ENCODE measurements around the gene ALG8. TPM values are rescaled to one million over a fixed set of nuclear protein-coding genes. Genes with fewer than 3 reads are reported as not detected.
A peak's percentile ranks its signal among the peaks of the same experiment; 100 is the strongest.
"Not testable (repeated sequence)": the region's sequence is repeated elsewhere in the genome, so short reads cannot be mapped to it uniquely, and the experiment has no call there.

Gene ALG8
- total and polyA plus RNA-seq, 8 donors, result 32.2 to 58.7 (median 49.8) TPM

GRCh38 chr11:78061921-78062311 lies 77.5 kb downstream of the ALG8 start:
- no peaks in the 10 kb centered on the region for H3K36me3 ChIP-seq
- no peaks in the 10 kb centered on the region for H3K27me3 ChIP-seq
- TF ChIP-seq CTCF (IDR thresholded peaks at IDR 0.05), result no peak
- peak; percentile 42 for ATAC-seq
- no peak overlapping the region for H3K27ac ChIP-seq
- intact Hi-C loops (cut with DNase I), result no loop called here
- no peaks in the 10 kb centered on the region for H3K9me3 ChIP-seq
- DNase-seq, result no peak
- peaks cover 0 to 7% of the 10 kb centered on the region in 2 donors for H3K4me1 ChIP-seq
- no peak overlapping the region for H3K4me3 ChIP-seq

- TF ChIP-seq CTCF (IDR thresholded peaks at IDR 0.05), result no peak
- Histone ChIP-seq H3K27ac (no peak overlapping the region), H3K4me1 (peaks cover 0 to 7% of the 10 kb centered on the region in 2 donors), H3K4me3 (no peak overlapping the region), H3K27me3 (no peaks in the 10 kb centered on the region), H3K9me3 (no peaks in the 10 kb centered on the region), H3K36me3 (no peaks in the 10 kb centered on the region)
- intact Hi-C loops (cut with DNase I), result no loop called here
- DNase-seq (no peak), ATAC-seq (peak; percentile 33)
These were observed 78.1 kb downstream of the ALG8 start for GRCh38 chr11:78061088-78061920.

- ATAC-seq (no peak), DNase-seq (no peak)
- Histone ChIP-seq H3K4me1 (peaks cover 0 to 7% of the 10 kb centered on the region in 2 donors), H3K36me3 (no peaks in the 10 kb centered on the region), H3K9me3 (no peaks in the 10 kb centered on the region), H3K27ac (no peak overlapping the region), H3K27me3 (no peaks in the 10 kb centered on the region), H3K4me3 (no peak overlapping the region)
- TF ChIP-seq CTCF (IDR thresholded peaks at IDR 0.05), result no peak
- intact Hi-C loops (cut with DNase I), result no loop called here
These were observed 78.9 kb downstream of the ALG8 start for GRCh38 chr11:78060533-78060932.

DNA sequence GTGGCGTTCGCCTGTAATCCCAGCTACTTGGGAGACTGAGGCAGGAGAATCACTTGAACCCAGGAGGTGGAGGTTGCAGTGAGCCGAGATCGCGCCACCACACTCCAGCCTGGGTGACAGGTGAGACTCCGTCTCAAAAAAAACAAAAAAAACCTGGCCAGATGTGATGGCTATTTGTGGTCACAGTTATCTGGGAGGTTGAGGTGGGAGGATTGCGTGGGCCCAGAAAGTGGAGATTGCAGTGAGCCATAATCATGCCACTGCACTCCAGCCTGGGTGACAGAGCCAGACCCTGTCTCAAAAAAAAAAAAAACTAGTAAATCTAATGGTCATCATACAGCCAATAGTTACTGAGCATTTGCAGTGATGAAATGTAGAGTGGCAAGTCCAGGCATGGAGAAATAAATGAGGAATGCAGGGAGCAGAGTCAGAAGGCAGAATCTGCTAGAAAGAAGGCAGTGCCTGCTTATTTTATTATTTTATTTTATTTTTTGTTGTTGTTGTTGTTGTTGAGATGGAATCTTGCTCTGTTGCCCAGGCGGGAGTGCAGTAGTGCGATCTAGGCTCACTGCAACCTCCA lies 79.6 kb downstream of the ALG8 start:
- H3K4me1 ChIP-seq; DNase-seq; H3K4me3 ChIP-seq; H3K27me3 ChIP-seq; ATAC-seq; H3K36me3 ChIP-seq; H3K9me3 ChIP-seq; intact Hi-C loops (cut with DNase I); H3K27ac ChIP-seq: not testable (repeated sequence)

DNA sequence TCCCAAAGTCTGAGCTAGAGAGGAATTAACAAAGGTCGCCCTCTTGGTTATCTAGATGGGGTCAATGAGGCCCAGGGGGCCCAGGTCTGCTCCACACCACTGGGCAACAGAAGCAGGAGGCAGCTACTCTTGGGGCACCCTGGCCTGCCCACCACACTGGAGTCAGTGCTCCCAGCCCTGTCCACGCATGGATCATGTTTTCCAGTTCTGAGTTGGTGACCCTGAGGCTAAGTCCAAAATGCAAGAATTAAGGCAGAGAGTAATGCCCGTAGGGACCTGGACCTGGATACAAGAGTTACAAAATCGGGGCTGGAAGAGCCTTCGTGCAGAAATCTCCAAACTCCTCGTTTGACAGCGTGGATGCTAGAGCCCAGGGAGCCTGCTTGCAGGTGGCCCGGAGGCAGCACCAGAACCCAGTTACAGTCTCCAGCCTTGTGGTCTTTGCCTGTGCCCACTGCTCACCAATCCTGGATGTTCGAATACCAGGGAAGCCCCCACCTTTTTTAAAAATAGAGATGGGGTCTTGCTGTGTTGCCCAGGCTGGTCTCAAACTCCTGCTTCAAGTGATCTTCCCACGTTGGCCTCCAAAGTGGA lies 81.9 kb downstream of the ALG8 start:
- H3K4me1 ChIP-seq, result peaks cover 0 to 7% of the 10 kb centered on the region in 2 donors
- ATAC-seq, result no peak
- no peak overlapping the region for H3K27ac ChIP-seq
- intact Hi-C loops (cut with DNase I), result no loop called here
- H3K27me3 ChIP-seq, result no peaks in the 10 kb centered on the region
- no peak overlapping the region for H3K4me3 ChIP-seq
- no peaks in the 10 kb centered on the region for H3K9me3 ChIP-seq
- DNase-seq, result no peak
- no peak for TF ChIP-seq CTCF (IDR thresholded peaks at IDR 0.05)
- H3K36me3 ChIP-seq, result no peaks in the 10 kb centered on the region
